Activated naive CD4-positive, alpha-beta T cell treated with anti-CD3 and anti-CD28 coated beads, Interleukin-2, amount 50 U/mL, for 72 hours (primary cell): ENCODE measurements around the gene EEF1B2. TPM values are rescaled to one million over a fixed set of nuclear protein-coding genes. Genes with fewer than 3 reads are reported as not detected.
"Not testable (repeated sequence)": the region's sequence is repeated elsewhere in the genome, so short reads cannot be mapped to it uniquely, and the experiment has no call there.

Source experiments
- ATAC-seq, 2 donors: fragments of 150-1000 bp; cut with Tn5 transposase; 2 replicates each; pipeline ENCODE4 v1.10.0; 2021; ENCODE audit warnings: mild to moderate bottlenecking in 2 of 2, moderate library complexity in 2 of 2
- DNase-seq, 2 donors: peaks; one replicate each; pipeline ENCODE4 v3.0.0; 2021 to 2022; ENCODE audit warnings: low spot score in 2 of 2
- H3K27ac Mint-ChIP-seq, 2 donors: one replicate each; pipeline ENCODE4 v1.8.0; 2022; ENCODE audit warnings: mild to moderate bottlenecking in 2 of 2, mixed read lengths in 2 of 2
- H3K36me3 Mint-ChIP-seq, 2 donors: one replicate each; pipeline ENCODE4 v1.8.0; 2022; ENCODE audit warnings: mixed read lengths in 2 of 2
- H3K9me3 Mint-ChIP-seq, 2 donors: one replicate each; pipeline ENCODE4 v1.8.0; 2022; ENCODE audit warnings: mixed read lengths in 2 of 2
- total RNA-seq, 2 donors: library from RNA; stranded (reverse); gene quantifications; one replicate each; pipeline ENCODE4 v1.2.3, GENCODE V29; 2022

EEF1B2 gene
- total RNA-seq, 2 donors from 2014 or later, result 979 to 1,142 TPM

- no peaks in the 10 kb centered on the region for H3K9me3 Mint-ChIP-seq
- no peaks in the 10 kb centered on the region for H3K36me3 Mint-ChIP-seq
- ATAC-seq, result no peak
- DNase-seq, result no peak
- H3K27ac Mint-ChIP-seq, result no peak overlapping the region
Observed at GRCh38 chr2:206193671-206194357, 34.1 kb downstream of the EEF1B2 start.

- H3K36me3 Mint-ChIP-seq, result no peaks in the 10 kb centered on the region
- no peaks in the 10 kb centered on the region for H3K9me3 Mint-ChIP-seq
- ATAC-seq (no peak), DNase-seq (no peak)
- no peak overlapping the region for H3K27ac Mint-ChIP-seq
Observed at GRCh38 chr2:206198677-206199076, 39.0 kb downstream of the EEF1B2 start.

GRCh38 chr2:206201075-206201848 lies 41.6 kb downstream of the EEF1B2 start:
- no peak overlapping the region for H3K27ac Mint-ChIP-seq
- no peaks in the 10 kb centered on the region for H3K36me3 Mint-ChIP-seq
- H3K9me3 Mint-ChIP-seq, result no peaks in the 10 kb centered on the region
- ATAC-seq, result no peak
- DNase-seq, result no peak

- no peak for DNase-seq
- H3K9me3 Mint-ChIP-seq, result no peaks in the 10 kb centered on the region
- no peak overlapping the region for H3K27ac Mint-ChIP-seq
- H3K36me3 Mint-ChIP-seq, result no peaks in the 10 kb centered on the region
- no peak for ATAC-seq
Observed at GRCh38 chr2:206202446-206202845, 42.8 kb downstream of the EEF1B2 start.

GRCh38 chr2:206203331-206203730 lies 43.6 kb downstream of the EEF1B2 start:
- H3K36me3 Mint-ChIP-seq, result no peaks in the 10 kb centered on the region
- no peak for DNase-seq
- ATAC-seq, result no peak
- H3K9me3 Mint-ChIP-seq, result no peaks in the 10 kb centered on the region
- no peak overlapping the region for H3K27ac Mint-ChIP-seq

- ATAC-seq, result no peak
- no peaks in the 10 kb centered on the region for H3K36me3 Mint-ChIP-seq
- H3K9me3 Mint-ChIP-seq, result no peaks in the 10 kb centered on the region
- no peak for DNase-seq
- no peak overlapping the region for H3K27ac Mint-ChIP-seq
Observed at GRCh38 chr2:206204710-206205109, 45.0 kb downstream of the EEF1B2 start.

- H3K27ac Mint-ChIP-seq, DNase-seq, ATAC-seq, H3K36me3 Mint-ChIP-seq, H3K9me3 Mint-ChIP-seq: not testable (repeated sequence)
Observed at GRCh38 chr2:206207316-206207715, 47.6 kb downstream of the EEF1B2 start.

- H3K36me3 Mint-ChIP-seq, result no peaks in the 10 kb centered on the region
- H3K9me3 Mint-ChIP-seq, result no peaks in the 10 kb centered on the region
- DNase-seq (no peak), ATAC-seq (no peak)
- no peak overlapping the region for H3K27ac Mint-ChIP-seq
Observed at GRCh38 chr2:206208900-206209299, 49.2 kb downstream of the EEF1B2 start.

GRCh38 chr2:206211657-206212255 lies 52.1 kb downstream of the EEF1B2 start:
- H3K9me3 Mint-ChIP-seq, result no peaks in the 10 kb centered on the region
- H3K36me3 Mint-ChIP-seq, result no peaks in the 10 kb centered on the region
- ATAC-seq (no peak), DNase-seq (no peak)
- no peak overlapping the region for H3K27ac Mint-ChIP-seq

Other genes with a start within 250 kb of the EEF1B2 start
- 10 to 100 TPM; 21.7 to 22.6 TPM for gene INO80D, start 73.7 kb upstream of the EEF1B2 start, total RNA-seq
- 100 to 1,000 TPM in 1 of 2 donors, 10 to 100 TPM in 1; 86.5 to 132 TPM for gene NDUFS1, start 451 bp upstream of the EEF1B2 start, total RNA-seq
- gene ZDBF2, start 114.8 kb downstream of the EEF1B2 start, total RNA-seq, result 10 to 100 TPM in 1 of 2 donors, 1 to 10 TPM in 1; 5.6 to 18.1 TPM